Omental fat pad (tissue), 4 donors: ENCODE data around the gene IGSF21. TPM values are rescaled to one million over a fixed set of nuclear protein-coding genes. Genes with fewer than 3 reads are reported as not detected.

Experiments used
- ATAC-seq: fragments of 150-250 bp; one replicate; pipeline ENCODE4 v1.9.1; 2016; ENCODE audit warnings: mild to moderate bottlenecking, moderate library complexity; ENCODE audit not compliant: low FRiP score
- DNase-seq: peaks from one replicate; pipeline ENCODE4 v3.0.0-alpha.2; 2019; ENCODE audit warnings: low spot score
- CTCF ChIP-seq, 3 donors: fragments of 450-650 bp; IDR thresholded peaks; one replicate each; pipeline ENCODE4 v1.5.1; 2016 to 2017; ENCODE audit warnings: antibody characterized with exemption in 3 of 3, mild to moderate bottlenecking in 3 of 3, moderate library complexity in 2 of 3
- total RNA-seq, 4 donors: library from RNA; depleted of rRNA; stranded (reverse); fragments of >200 nt; gene quantifications; one replicate each; pipeline ENCODE4 v1.1.0, GENCODE V29; 2016

Gene IGSF21
- total RNA-seq = 1 to 10 TPM in 2 of 4 donors, under 1 TPM in 1, not detected in 1; 0.56 to 7.8 (median 7.4) TPM

- DNase-seq (no peak), ATAC-seq (no peak)
- TF ChIP-seq CTCF (IDR thresholded peaks at IDR 0.05) = no peak
Measured at GRCh38 chr1:18107369-18108298, at the start of gene IGSF21. IGSF21 (plus strand) TSS chr1:18107798; CDS start chr1:18108129, 331 bp downstream.

GRCh38 chr1:18058206-18058921 is 49.2 kb upstream of the IGSF21 start:
- DNase-seq = no peak
- no peak for ATAC-seq
- TF ChIP-seq CTCF (IDR thresholded peaks at IDR 0.05) = no peak

- ATAC-seq = no peak
- DNase-seq = no peak
- TF ChIP-seq CTCF (IDR thresholded peaks at IDR 0.05) = no peak
Measured at GRCh38 chr1:18058981-18059605, 48.5 kb upstream of the IGSF21 start.

- ATAC-seq (no peak), DNase-seq (no peak)
- no peak for TF ChIP-seq CTCF (IDR thresholded peaks at IDR 0.05)
Measured at GRCh38 chr1:18060366-18060765, 47.2 kb upstream of the IGSF21 start.

GRCh38 chr1:18062185-18062584 is 45.4 kb upstream of the IGSF21 start:
- ATAC-seq = no peak
- no peak for TF ChIP-seq CTCF (IDR thresholded peaks at IDR 0.05)
- DNase-seq = no peak

- no peak for TF ChIP-seq CTCF (IDR thresholded peaks at IDR 0.05)
- ATAC-seq (no peak), DNase-seq (no peak)
Measured at GRCh38 chr1:18064534-18064933, 43.1 kb upstream of the IGSF21 start.
